GM23338 (cell line): ENCODE measurements around the gene KLK11.

Experiments
- CREB1 ChIP-seq: fragments of 250-450 bp; sonication (Bioruptor Pico); IDR thresholded peaks from 2 replicates; pipeline ENCODE4 v1.5.0; 2020; ENCODE audit warnings: low read depth, mild to moderate bottlenecking, moderate library complexity
- CTCF ChIP-seq, 2 experiments: fragments of 200-600 bp in 1 of 2; sonication (generic) in 1 of 2; conservative IDR thresholded peaks; 2 replicates each; pipeline versions ENCODE4 v1.5.1 to v1.6.1; 2016 to 2017; ENCODE audit warnings: antibody characterized with exemption in 2 of 2, low read depth in 2 of 2, mild to moderate bottlenecking in 2 of 2, moderate library complexity in 1 of 2
- ETS1 ChIP-seq: IDR thresholded peaks from 2 replicates; pipeline ENCODE4 v1.6.1; 2016; ENCODE audit warnings: antibody characterized with exemption
- EZH2 ChIP-seq: fragments of 200-600 bp; sonication (generic); IDR thresholded peaks from one replicate; pipeline ENCODE4 v1.8.0; 2017; ENCODE audit warnings: antibody characterized with exemption, mild to moderate bottlenecking, low read depth; ENCODE audit not compliant: unreplicated experiment
- EZH2phosphoT487 ChIP-seq: fragments of 200-600 bp; sonication (generic); IDR thresholded peaks from one replicate; pipeline ENCODE4 v1.8.1; 2018; ENCODE audit warnings: antibody characterized with exemption; ENCODE audit not compliant: unreplicated experiment
- JUNB ChIP-seq: IDR thresholded peaks from one replicate; pipeline ENCODE4 v1.6.1; 2016; ENCODE audit warnings: antibody characterized with exemption; ENCODE audit not compliant: unreplicated experiment
- POLR2AphosphoS5 ChIP-seq: IDR thresholded peaks from 2 replicates; pipeline ENCODE4 v1.6.1; 2016; ENCODE audit warnings: antibody characterized with exemption, low read depth
- REST ChIP-seq: IDR thresholded peaks from one replicate; pipeline ENCODE4 v1.6.1; 2018; ENCODE audit warnings: antibody characterized with exemption; ENCODE audit not compliant: unreplicated experiment
- ZNF331 ChIP-seq: fragments of 250-450 bp; sonication (Bioruptor Pico); IDR thresholded peaks from 2 replicates; pipeline ENCODE4 v1.5.0; 2020; ENCODE audit warnings: low read depth, mild to moderate bottlenecking, moderate library complexity
- ZNF462 ChIP-seq: fragments of 250-450 bp; sonication (Bioruptor Pico); IDR thresholded peaks from 2 replicates; pipeline ENCODE4 v1.5.0; 2020; ENCODE audit warnings: mild to moderate bottlenecking, moderate library complexity

- TF ChIP-seq CTCF (conservative IDR thresholded peaks at IDR 0.05; ENCODE audit: low read depth in 2 of 2) (peak; percentile 73 to 90), POLR2AphosphoS5 (no peak), EZH2phosphoT487 (no peak), REST (no peak), ETS1 (no peak), EZH2 (no peak), CREB1 (CRISPR knock-in tag) (no peak), ZNF462 (CRISPR knock-in tag) (no peak), JUNB (no peak), ZNF331 (CRISPR knock-in tag) (no peak)
Observed at GRCh38 chr19:51020988-51021651, 5.3 kb downstream of the KLK11 start.
